Kidney epithelial cell (primary cell): ENCODE measurements around the gene GLB1L3. TPM values are rescaled to one million over a fixed set of nuclear protein-coding genes. Genes with fewer than 3 reads are reported as not detected.

Experiments
- DNase-seq: peaks from one replicate; pipeline ENCODE4 v3.0.0-alpha.2; 2010; ENCODE audit warnings: low read depth
- H3K27me3 ChIP-seq: 2 replicates; pipeline ENCODE4 v1.6.0; 2011; ENCODE audit warnings: low read length; ENCODE audit not compliant: control insufficient read depth, insufficient read depth
- H3K36me3 ChIP-seq: 2 replicates; pipeline ENCODE4 v1.5.1; 2011; ENCODE audit warnings: low read length; ENCODE audit not compliant: control insufficient read depth, insufficient read depth
- H3K4me3 ChIP-seq: 2 replicates; pipeline ENCODE4 v1.5.1; 2011; ENCODE audit warnings: low read depth, mild to moderate bottlenecking, control low read depth, low read length
- CTCF ChIP-seq: IDR thresholded peaks from 2 replicates; pipeline ENCODE4 v1.5.1; 2011; ENCODE audit warnings: mild to moderate bottlenecking, moderate library complexity, low read length, control low read depth, inconsistent platforms; ENCODE audit not compliant: insufficient read depth, poor library complexity, severe bottlenecking
- total RNA-seq: library from RNA; depleted of rRNA; stranded (reverse); fragments of >200 nt; gene quantifications from 2 replicates; pipeline ENCODE4 v1.2.3, GENCODE V29; 2015

GLB1L3 gene
- total RNA-seq, 1 donor from 2014 or later: 0.75 TPM

- no peak for TF ChIP-seq CTCF
- Histone ChIP-seq H3K27me3 (no peaks in the 10 kb centered on the region), H3K4me3 (no peak overlapping the region), H3K36me3 (no peaks in the 10 kb centered on the region)
- DNase-seq: no peak
Observed at GRCh38 chr11:134293119-134294113, 17.2 kb downstream of the GLB1L3 start.

DNA sequence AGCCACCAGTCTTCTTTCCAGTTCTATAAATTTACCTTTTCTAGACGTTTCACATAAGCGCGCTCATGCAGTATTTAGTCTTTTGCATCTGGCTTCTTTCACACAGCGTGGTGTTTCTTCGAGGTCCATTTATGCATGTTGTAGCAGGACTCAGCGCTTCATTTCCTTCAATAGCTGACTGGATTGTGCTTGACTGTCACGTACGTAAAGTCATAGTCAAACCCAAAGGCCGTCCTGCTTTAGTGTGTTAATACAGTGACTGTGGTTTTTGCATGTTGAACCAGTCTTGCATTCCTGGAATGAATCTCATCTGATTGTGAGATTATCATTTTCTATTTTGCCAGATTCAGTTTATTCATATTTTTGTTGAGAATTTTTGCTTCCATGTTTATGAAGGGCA, 18.5 kb downstream of the GLB1L3 start:
- DNase-seq: no peak
- H3K36me3 ChIP-seq: no peaks in the 10 kb centered on the region
- H3K27me3 ChIP-seq: no peaks in the 10 kb centered on the region
- H3K4me3 ChIP-seq: no peak overlapping the region
- TF ChIP-seq CTCF: no peak

DNA sequence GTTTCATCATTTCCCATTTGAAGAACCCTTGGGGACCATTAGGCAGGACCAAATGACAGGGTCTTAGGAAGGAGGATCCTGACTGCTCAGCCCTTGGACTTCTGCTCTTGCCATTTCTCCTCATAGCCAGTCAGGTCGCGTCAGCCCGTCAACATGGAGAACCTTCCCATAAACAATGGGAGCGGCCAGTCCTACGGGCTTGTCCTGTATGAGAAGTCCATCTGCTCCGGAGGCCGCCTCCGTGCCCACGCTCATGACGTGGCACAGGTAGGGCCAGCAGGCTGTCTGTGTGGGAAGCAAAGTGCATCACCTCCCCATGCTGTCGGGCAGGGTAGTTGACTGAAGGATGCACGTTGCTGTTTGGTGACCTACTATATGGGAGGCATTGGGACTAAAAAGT, 36.0 kb downstream of the GLB1L3 start:
- no peaks in the 10 kb centered on the region for H3K27me3 ChIP-seq
- no peak for DNase-seq
- no peak overlapping the region for H3K4me3 ChIP-seq
- no peaks in the 10 kb centered on the region for H3K36me3 ChIP-seq
- no peak for TF ChIP-seq CTCF

DNA sequence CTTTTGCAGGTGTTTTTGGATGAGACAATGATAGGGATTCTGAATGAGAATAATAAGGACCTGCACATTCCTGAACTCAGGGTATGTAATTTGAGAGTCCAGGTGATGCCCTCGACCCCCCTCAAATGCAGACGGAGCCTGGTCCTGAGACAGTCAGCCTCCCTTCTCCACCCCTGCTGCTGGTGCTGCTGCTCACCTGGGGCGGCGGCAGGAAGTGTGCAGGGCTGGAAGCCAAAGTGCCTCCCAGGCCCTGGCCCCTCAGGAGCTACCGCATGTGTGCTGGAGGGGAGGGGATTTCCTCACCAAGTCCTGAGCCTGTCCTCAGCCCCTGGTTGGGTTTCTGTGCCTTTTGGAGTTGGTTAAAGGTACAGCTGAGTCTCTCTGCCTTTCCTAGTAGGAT, 36.6 kb downstream of the GLB1L3 start:
- no peak for DNase-seq
- no peaks in the 10 kb centered on the region for H3K27me3 ChIP-seq
- H3K4me3 ChIP-seq: no peak overlapping the region
- TF ChIP-seq CTCF: no peak
- no peaks in the 10 kb centered on the region for H3K36me3 ChIP-seq

GRCh38 chr11:134313379-134313778, 37.2 kb downstream of the GLB1L3 start:
- H3K4me3 ChIP-seq: no peak overlapping the region
- no peak for TF ChIP-seq CTCF
- H3K27me3 ChIP-seq: no peaks in the 10 kb centered on the region
- DNase-seq: no peak
- H3K36me3 ChIP-seq: no peaks in the 10 kb centered on the region
